Panc1 (cell line): Measurements from ENCODE around the gene SEC61A2.

Experiments used
- CTCF ChIP-seq: fragments of 450-650 bp; IDR thresholded peaks from 2 replicates; pipeline ENCODE4 v1.5.1; 2017; ENCODE audit warnings: mild to moderate bottlenecking
- REST ChIP-seq, 2 experiments: IDR thresholded peaks; 2 replicates each; pipeline ENCODE4 v1.6.1; 2011 to 2012; ENCODE audit warnings: low read depth in 2 of 2, control low read depth in 1 of 2, low read length in 1 of 2, mild to moderate bottlenecking in 1 of 2, moderate library complexity in 1 of 2; ENCODE audit not compliant: insufficient read depth in 1 of 2

GRCh38 chr10:12129222-12130111 lies at the start of gene SEC61A2:
- TF ChIP-seq CTCF, result no peak
- no peak for TF ChIP-seq REST (IDR thresholded peaks at IDR 0.05; ENCODE audit: insufficient read depth in 1 of 2, low read depth in 2 of 2, low read length in 1 of 2)
